ENCODE results near the gene DNAI4.

The DNAI4 gene

GRCh38 chr1:66777831-66778230, 146.8 kb downstream of the DNAI4 start:
- Histone ChIP-seq H3K4me3 (ENCODE audit: low read depth, low read length) (no peak overlapping the region), H3K9me3 (ENCODE audit: insufficient read depth, low read depth, low read length) (no peaks in the 10 kb centered on the region), H3K23ac (ENCODE audit: low read length) (no peak overlapping the region), H3K9ac (ENCODE audit: low read length) (no peak overlapping the region), H3K4me2 (ENCODE audit: low read length) (no peak overlapping the region), H3K79me1 (ENCODE audit: low read length) (no peaks in the 10 kb centered on the region), H2BK12ac (ENCODE audit: low read length) (no peak overlapping the region), H2BK120ac (ENCODE audit: insufficient read depth, low read length, poor library complexity) (no peak overlapping the region), H2BK5ac (ENCODE audit: low read depth, low read length, poor library complexity) (no peak overlapping the region), H2AFZ (ENCODE audit: insufficient read depth, low read length, poor library complexity) (no peak overlapping the region), H2AK5ac (ENCODE audit: low read length) (no peak overlapping the region), H4K8ac (ENCODE audit: low read depth, low read length) (no peak overlapping the region), H4K91ac (ENCODE audit: low read depth, low read length) (no peak overlapping the region), H3K14ac (ENCODE audit: low read length) (no peak overlapping the region), H3K27ac (ENCODE audit: low read depth, low read length) (no peak overlapping the region), H3K4me1 (ENCODE audit: control insufficient read depth in 1 of 2, insufficient read depth in 2 of 2, low read length in 2 of 2) (no peaks in the 10 kb centered on the region), H3K79me2 (ENCODE audit: control insufficient read depth, insufficient read depth, low read length, poor library complexity) (no peaks in the 10 kb centered on the region), H3K27me3 (ENCODE audit: insufficient read depth, low read length) (no peaks in the 10 kb centered on the region), H3K36me3 (ENCODE audit: control insufficient read depth in 1 of 2, insufficient read depth in 2 of 2, low read length in 2 of 2) (no peaks in the 10 kb centered on the region), H3K18ac (ENCODE audit: low read length) (no peak overlapping the region), H3K4ac (ENCODE audit: low read depth, low read length) (no peak overlapping the region), H4K12ac (ENCODE audit: low read depth, low read length) (no peak overlapping the region)
- DNase-seq, result no peak
- no CpG with 5 or more reads among the region's 3 CpGs for WGBS (ENCODE audit: extremely low coverage, insufficient coverage, insufficient read length)

DNA sequence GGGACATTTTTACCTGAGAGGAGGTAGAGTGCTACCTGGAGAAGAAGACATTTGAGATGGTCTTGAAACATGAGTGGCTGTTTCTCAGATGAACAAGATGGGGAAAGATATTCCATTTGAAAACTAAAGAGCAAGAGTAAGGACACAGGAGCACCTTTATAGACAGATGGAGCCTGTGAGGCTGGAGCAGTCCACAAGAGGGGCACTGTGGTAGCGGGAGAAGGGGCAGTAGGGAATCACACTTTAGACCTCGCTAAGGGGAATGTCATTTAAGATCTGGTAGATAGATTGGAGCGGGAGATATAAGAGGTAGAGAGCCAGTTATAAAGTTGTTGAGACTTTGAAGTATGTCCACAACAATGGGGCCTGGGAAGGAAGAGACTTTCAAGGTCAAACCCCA, 149.0 kb downstream of the DNAI4 start:
- no peak overlapping the region for H2AK5ac ChIP-seq (ENCODE audit: low read length)
- H3K18ac ChIP-seq (ENCODE audit: low read length), result no peak overlapping the region
- 100% methylated on average over 1 of the region's 3 CpGs for WGBS (ENCODE audit: extremely low coverage, insufficient coverage, insufficient read length)
- H3K4me1 ChIP-seq (ENCODE audit: control insufficient read depth in 1 of 2, insufficient read depth in 2 of 2, low read length in 2 of 2), result no peaks in the 10 kb centered on the region
- no peaks in the 10 kb centered on the region for H3K79me2 ChIP-seq (ENCODE audit: control insufficient read depth, insufficient read depth, low read length, poor library complexity)
- H2BK120ac ChIP-seq (ENCODE audit: insufficient read depth, low read length, poor library complexity), result no peak overlapping the region
- H4K8ac ChIP-seq (ENCODE audit: low read depth, low read length), result no peak overlapping the region
- no peak overlapping the region for H2BK12ac ChIP-seq (ENCODE audit: low read length)
- no peak overlapping the region for H3K4me3 ChIP-seq (ENCODE audit: low read depth, low read length)
- no peak overlapping the region for H3K9ac ChIP-seq (ENCODE audit: low read length)
- no peak overlapping the region for H2BK5ac ChIP-seq (ENCODE audit: low read depth, low read length, poor library complexity)
- no peak overlapping the region for H2AFZ ChIP-seq (ENCODE audit: insufficient read depth, low read length, poor library complexity)
- no peak overlapping the region for H3K14ac ChIP-seq (ENCODE audit: low read length)
- H4K12ac ChIP-seq (ENCODE audit: low read depth, low read length), result no peak overlapping the region
- H3K9me3 ChIP-seq (ENCODE audit: insufficient read depth, low read depth, low read length), result no peaks in the 10 kb centered on the region
- H3K4ac ChIP-seq (ENCODE audit: low read depth, low read length), result no peak overlapping the region
- no peaks in the 10 kb centered on the region for H3K27me3 ChIP-seq (ENCODE audit: insufficient read depth, low read length)
- no peak overlapping the region for H3K4me2 ChIP-seq (ENCODE audit: low read length)
- H3K79me1 ChIP-seq (ENCODE audit: low read length), result no peaks in the 10 kb centered on the region
- H3K36me3 ChIP-seq (ENCODE audit: control insufficient read depth in 1 of 2, insufficient read depth in 2 of 2, low read length in 2 of 2), result no peaks in the 10 kb centered on the region
- H3K27ac ChIP-seq (ENCODE audit: low read depth, low read length), result no peak overlapping the region
- no peak overlapping the region for H3K23ac ChIP-seq (ENCODE audit: low read length)
- no peak for DNase-seq
- H4K91ac ChIP-seq (ENCODE audit: low read depth, low read length), result no peak overlapping the region

DNA sequence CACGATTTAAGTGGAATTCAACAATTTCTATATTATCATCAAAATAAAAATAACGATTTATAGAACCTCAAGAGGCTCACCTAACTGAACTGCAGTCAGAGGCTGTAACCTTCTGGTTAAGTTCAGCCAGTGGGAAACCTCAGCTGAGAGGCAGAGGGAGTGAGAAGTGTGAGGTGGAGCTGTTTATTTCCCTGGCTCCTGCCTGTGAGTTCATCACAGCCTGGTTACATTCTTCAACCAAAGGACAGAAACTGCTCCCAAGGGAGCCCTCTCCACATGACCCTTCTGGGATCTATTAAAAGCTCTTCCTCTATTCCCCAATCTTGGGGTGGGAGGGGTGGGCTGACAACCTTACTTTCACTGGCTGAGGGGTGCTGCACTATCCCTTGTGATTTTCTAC, 150.2 kb downstream of the DNAI4 start:
- Histone ChIP-seq H3K79me1 (ENCODE audit: low read length) (no peaks in the 10 kb centered on the region), H3K4me3 (ENCODE audit: low read depth, low read length) (no peak overlapping the region), H4K91ac (ENCODE audit: low read depth, low read length) (no peak overlapping the region), H3K27me3 (ENCODE audit: insufficient read depth, low read length) (no peaks in the 10 kb centered on the region), H3K4ac (ENCODE audit: low read depth, low read length) (no peak overlapping the region), H3K9me3 (ENCODE audit: insufficient read depth, low read depth, low read length) (no peaks in the 10 kb centered on the region), H2BK5ac (ENCODE audit: low read depth, low read length, poor library complexity) (no peak overlapping the region), H3K23ac (ENCODE audit: low read length) (no peak overlapping the region), H3K36me3 (ENCODE audit: control insufficient read depth in 1 of 2, insufficient read depth in 2 of 2, low read length in 2 of 2) (no peaks in the 10 kb centered on the region), H3K14ac (ENCODE audit: low read length) (no peak overlapping the region), H3K9ac (ENCODE audit: low read length) (no peak overlapping the region), H4K12ac (ENCODE audit: low read depth, low read length) (no peak overlapping the region), H2BK12ac (ENCODE audit: low read length) (no peak overlapping the region), H4K8ac (ENCODE audit: low read depth, low read length) (no peak overlapping the region), H3K18ac (ENCODE audit: low read length) (no peak overlapping the region), H3K27ac (ENCODE audit: low read depth, low read length) (no peak overlapping the region), H3K79me2 (ENCODE audit: control insufficient read depth, insufficient read depth, low read length, poor library complexity) (no peaks in the 10 kb centered on the region), H2AFZ (ENCODE audit: insufficient read depth, low read length, poor library complexity) (no peak overlapping the region), H2AK5ac (ENCODE audit: low read length) (no peak overlapping the region), H3K4me1 (ENCODE audit: control insufficient read depth in 1 of 2, insufficient read depth in 2 of 2, low read length in 2 of 2) (no peaks in the 10 kb centered on the region), H2BK120ac (ENCODE audit: insufficient read depth, low read length, poor library complexity) (no peak overlapping the region), H3K4me2 (ENCODE audit: low read length) (no peak overlapping the region)
- 100% methylated on average over 2 of the region's 2 CpGs for WGBS (ENCODE audit: extremely low coverage, insufficient coverage, insufficient read length)
- no peak for DNase-seq

GRCh38 chr1:66773227-66773626, 151.4 kb downstream of the DNAI4 start:
- Histone ChIP-seq H3K4ac (ENCODE audit: low read depth, low read length) (no peak overlapping the region), H3K18ac (ENCODE audit: low read length) (no peak overlapping the region), H2BK5ac (ENCODE audit: low read depth, low read length, poor library complexity) (no peak overlapping the region), H3K4me3 (ENCODE audit: low read depth, low read length) (no peak overlapping the region), H3K9ac (ENCODE audit: low read length) (no peak overlapping the region), H3K4me1 (ENCODE audit: control insufficient read depth in 1 of 2, insufficient read depth in 2 of 2, low read length in 2 of 2) (no peaks in the 10 kb centered on the region), H4K91ac (ENCODE audit: low read depth, low read length) (no peak overlapping the region), H3K79me1 (ENCODE audit: low read length) (no peaks in the 10 kb centered on the region), H3K36me3 (ENCODE audit: control insufficient read depth in 1 of 2, insufficient read depth in 2 of 2, low read length in 2 of 2) (no peaks in the 10 kb centered on the region), H2BK12ac (ENCODE audit: low read length) (no peak overlapping the region), H3K4me2 (ENCODE audit: low read length) (no peak overlapping the region), H3K27me3 (ENCODE audit: insufficient read depth, low read length) (no peaks in the 10 kb centered on the region), H2AFZ (ENCODE audit: insufficient read depth, low read length, poor library complexity) (no peak overlapping the region), H3K14ac (ENCODE audit: low read length) (no peak overlapping the region), H3K9me3 (ENCODE audit: insufficient read depth, low read depth, low read length) (no peaks in the 10 kb centered on the region), H2AK5ac (ENCODE audit: low read length) (no peak overlapping the region), H3K27ac (ENCODE audit: low read depth, low read length) (no peak overlapping the region), H4K12ac (ENCODE audit: low read depth, low read length) (no peak overlapping the region), H3K23ac (ENCODE audit: low read length) (no peak overlapping the region), H2BK120ac (ENCODE audit: insufficient read depth, low read length, poor library complexity) (no peak overlapping the region), H3K79me2 (ENCODE audit: control insufficient read depth, insufficient read depth, low read length, poor library complexity) (no peaks in the 10 kb centered on the region), H4K8ac (ENCODE audit: low read depth, low read length) (no peak overlapping the region)
- DNase-seq, result no peak
- no CpG with 5 or more reads among the region's 2 CpGs for WGBS (ENCODE audit: extremely low coverage, insufficient coverage, insufficient read length)
